Gastroesophageal sphincter (tissue), 3 donors: ENCODE measurements around the gene NR3C2.

Source experiments
- CTCF ChIP-seq, 4 experiments: fragments of 200-600 bp in 2 of 4; fragments of 450-650 bp in 2 of 4; sonication (generic) in 1 of 4; IDR thresholded peaks; one replicate each; pipeline ENCODE4 v1.5.1; 2017 to 2019; ENCODE audit warnings: antibody characterized with exemption in 4 of 4, mild to moderate bottlenecking in 2 of 4, moderate library complexity in 2 of 4
- POLR2A ChIP-seq, 2 donors: fragments of 450-650 bp; IDR thresholded peaks; one replicate each; pipeline ENCODE4 v1.6.1; 2017; ENCODE audit warnings: antibody characterized with exemption in 2 of 2, mild to moderate bottlenecking in 2 of 2, moderate library complexity in 1 of 2

GRCh38 chr4:148283665-148284064 is 158.5 kb downstream of the NR3C2 start:
- TF ChIP-seq CTCF (IDR thresholded peaks at IDR 0.05) (no peak), POLR2A (IDR thresholded peaks at IDR 0.05) (no peak)
